IgD-negative memory B cell (primary cell): ENCODE data around the gene NAA15. TPM values are rescaled to one million over a fixed set of nuclear protein-coding genes. Genes with fewer than 3 reads are reported as not detected.
"Not testable (repeated sequence)": the region's sequence is repeated elsewhere in the genome, so short reads cannot be mapped to it uniquely, and the experiment has no call there.

Experiments used
- H3K27ac Mint-ChIP-seq, 3 donors: one replicate each; pipeline ENCODE4 v1.8.0; 2020 to 2022; ENCODE audit warnings: mild to moderate bottlenecking in 3 of 3, mixed read lengths in 3 of 3, moderate library complexity in 1 of 3
- H3K27me3 Mint-ChIP-seq: one replicate; pipeline ENCODE4 v1.8.0; 2021; ENCODE audit warnings: mixed read lengths
- H3K36me3 Mint-ChIP-seq: one replicate; pipeline ENCODE4 v1.8.0; 2020; ENCODE audit warnings: mild to moderate bottlenecking, mixed read lengths
- H3K4me1 Mint-ChIP-seq, 3 donors: one replicate each; pipeline ENCODE4 v1.8.0; 2020 to 2022; ENCODE audit warnings: mixed read lengths in 3 of 3, mild to moderate bottlenecking in 1 of 3
- H3K4me3 Mint-ChIP-seq, 4 donors: one replicate each; pipeline ENCODE4 v1.8.0; 2020 to 2022; ENCODE audit warnings: mild to moderate bottlenecking in 4 of 4, mixed read lengths in 4 of 4, moderate library complexity in 3 of 4
- H3K9me3 Mint-ChIP-seq, 3 donors: one replicate each; pipeline ENCODE4 v1.8.0; 2020 to 2021; ENCODE audit warnings: mixed read lengths in 3 of 3, mild to moderate bottlenecking in 1 of 3
- polyA plus RNA-seq: library from polyadenylated mRNA; unstranded; fragments of 300-500 nt; fragmentation: Illumina TruSeq; gene quantifications from one replicate; pipeline ENCODE4 v1.2.3, GENCODE V29; 2021

NAA15 gene
- polyA plus RNA-seq, 1 donor from 2014 or later = 38.9 TPM

DNA sequence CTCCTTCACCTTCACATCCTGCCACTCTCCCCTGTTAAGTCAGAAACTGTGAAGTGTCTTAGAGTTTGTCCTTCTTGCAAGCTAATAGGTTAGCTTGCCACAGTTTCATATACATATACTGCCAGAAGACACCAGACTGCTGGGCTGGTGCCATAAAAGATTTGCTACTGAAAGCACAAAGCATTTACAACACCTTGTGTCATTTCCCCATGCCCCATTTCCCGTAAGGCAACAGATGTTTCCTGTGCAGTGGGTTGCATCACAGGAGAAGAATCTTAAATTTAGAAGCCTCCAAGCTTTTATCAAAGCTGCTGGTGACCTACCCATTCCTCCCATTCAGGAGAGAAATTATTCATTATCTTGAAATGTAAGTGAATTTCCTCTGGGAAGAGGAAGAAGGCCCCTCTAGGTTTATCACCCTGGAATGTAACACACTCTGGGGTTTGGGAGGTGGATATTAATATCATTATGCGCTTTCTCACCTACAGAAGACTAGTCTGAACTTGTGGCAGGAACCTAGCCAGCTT, 118.1 kb downstream of the NAA15 start:
- Mint-ChIP-seq H3K27ac (peak overlapping the region in 2 of 3 donors; percentile 65 to 90), H3K4me1 (peaks cover 10 to 15% (median 13%) of the 10 kb centered on the region in 3 donors), H3K4me3 (peak overlapping the region in 1 of 4 donors; percentile 69), H3K27me3 (no peaks in the 10 kb centered on the region), H3K9me3 (peaks cover 0 to 19% (median 2%) of the 10 kb centered on the region in 3 donors), H3K36me3 (peaks cover 10% of the 10 kb centered on the region)

DNA sequence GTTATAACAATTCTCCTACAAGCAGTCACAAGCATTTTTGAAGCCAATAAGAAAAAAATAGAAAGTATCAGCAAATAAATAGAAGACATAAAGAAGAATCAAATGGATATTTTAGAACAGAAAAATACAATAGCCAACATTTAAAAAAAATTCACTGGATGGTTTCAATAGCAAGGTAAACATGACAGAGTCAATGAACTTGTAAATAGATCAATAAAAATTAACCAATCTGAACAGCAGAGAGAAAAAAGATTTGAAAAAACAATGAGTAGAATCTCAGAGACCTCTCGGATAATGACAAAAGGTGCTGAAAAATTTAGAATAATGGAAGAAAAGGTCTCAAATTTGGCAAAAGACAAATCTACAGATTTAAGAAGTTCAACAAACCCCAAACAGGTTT, 119.3 kb downstream of the NAA15 start:
- Mint-ChIP-seq H3K36me3 (peaks cover 10% of the 10 kb centered on the region), H3K4me3 (no peak overlapping the region), H3K4me1 (peaks cover 10 to 11% (median 10%) of the 10 kb centered on the region in 3 donors), H3K27me3 (no peaks in the 10 kb centered on the region), H3K27ac (peak overlapping the region in 1 of 3 donors; percentile 24), H3K9me3 (peaks cover 0 to 23% (median 2%) of the 10 kb centered on the region in 3 donors)

DNA sequence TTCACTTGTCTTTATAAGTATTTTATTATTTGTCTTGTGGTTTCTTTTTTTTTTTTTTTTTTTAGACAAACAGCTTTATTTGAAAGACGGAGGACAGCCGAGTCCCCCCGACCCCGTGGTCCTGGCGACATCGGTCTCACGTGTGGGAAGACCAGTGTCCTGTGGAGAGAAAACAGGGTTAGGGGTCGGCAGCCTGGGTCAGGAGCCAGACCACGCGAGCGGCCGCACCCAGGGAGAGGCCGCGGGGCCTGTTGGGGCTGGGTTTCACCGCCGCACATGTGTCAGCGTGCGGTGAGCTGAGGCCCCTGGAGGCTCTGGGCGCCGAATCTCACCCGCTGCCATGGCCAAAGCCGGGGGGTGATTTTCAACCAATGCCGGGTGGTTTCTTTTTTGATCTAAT, 134.8 kb downstream of the NAA15 start:
- Mint-ChIP-seq H3K36me3 (peaks cover 22% of the 10 kb centered on the region), H3K4me1 (peaks cover 5 to 8% (median 7%) of the 10 kb centered on the region in 3 donors), H3K27ac (no peak overlapping the region)

DNA sequence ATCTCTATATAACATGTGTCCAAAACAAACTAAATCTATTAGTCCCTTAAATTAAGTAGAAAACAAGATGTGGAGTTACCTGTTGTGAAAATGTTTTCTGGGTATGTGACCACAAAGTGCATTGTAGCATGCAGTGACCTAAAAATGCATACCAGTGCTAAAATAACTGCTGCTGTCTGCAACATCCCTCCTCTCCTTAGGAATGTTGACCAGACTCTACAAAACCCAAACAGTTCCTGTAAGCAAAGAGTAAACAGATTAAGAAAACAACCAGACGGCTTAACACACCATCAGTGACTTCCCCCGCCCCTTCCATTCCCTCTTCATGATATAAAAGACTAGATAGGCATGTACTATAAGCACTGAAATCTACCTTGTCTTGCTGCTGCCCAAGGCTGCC, 136.8 kb downstream of the NAA15 start:
- Mint-ChIP-seq H3K9me3 (peaks cover 6 to 20% (median 19%) of the 10 kb centered on the region in 3 donors), H3K4me3 (no peak overlapping the region), H3K27ac (no peak overlapping the region)

More for the DNA sequence above, 134.8 kb downstream of the NAA15 start:
- H3K9me3 Mint-ChIP-seq = peaks cover 6 to 20% (median 19%) of the 10 kb centered on the region in 3 donors
- H3K27me3 Mint-ChIP-seq = no peaks in the 10 kb centered on the region
- H3K4me3 Mint-ChIP-seq = no peak overlapping the region

DNA sequence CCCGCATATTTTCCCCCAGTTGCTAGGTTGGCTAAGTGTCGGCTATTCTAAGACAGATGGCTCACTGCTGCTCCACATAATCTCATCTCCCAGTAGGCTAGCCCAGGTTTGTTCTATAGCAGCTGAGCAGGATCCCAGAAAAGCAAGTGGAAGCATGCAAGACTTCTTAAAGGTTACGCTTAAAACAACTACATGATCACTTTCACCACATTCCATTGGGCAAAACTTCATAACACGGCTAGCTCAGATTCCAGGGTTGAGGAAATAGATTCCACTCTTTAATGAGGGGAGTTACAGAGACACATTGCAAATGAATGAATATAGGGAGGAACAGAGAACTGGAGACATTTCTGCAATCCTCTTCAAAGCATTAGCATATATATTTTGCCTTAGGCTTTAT, 139.7 kb downstream of the NAA15 start:
- Mint-ChIP-seq H3K27me3 (no peaks in the 10 kb centered on the region), H3K27ac (peak overlapping the region in 1 of 3 donors; percentile 81), H3K4me3 (peak overlapping the region in 1 of 4 donors; percentile 12), H3K9me3 (peaks cover 6 to 20% (median 19%) of the 10 kb centered on the region in 3 donors), H3K36me3 (peaks cover 23% of the 10 kb centered on the region), H3K4me1 (peaks cover 0 to 8% (median 0%) of the 10 kb centered on the region in 3 donors)

More for the DNA sequence above, 136.8 kb downstream of the NAA15 start:
- no peaks in the 10 kb centered on the region for H3K27me3 Mint-ChIP-seq
- H3K36me3 Mint-ChIP-seq = peaks cover 18% of the 10 kb centered on the region
- H3K4me1 Mint-ChIP-seq = peaks cover 5 to 8% (median 7%) of the 10 kb centered on the region in 3 donors

DNA sequence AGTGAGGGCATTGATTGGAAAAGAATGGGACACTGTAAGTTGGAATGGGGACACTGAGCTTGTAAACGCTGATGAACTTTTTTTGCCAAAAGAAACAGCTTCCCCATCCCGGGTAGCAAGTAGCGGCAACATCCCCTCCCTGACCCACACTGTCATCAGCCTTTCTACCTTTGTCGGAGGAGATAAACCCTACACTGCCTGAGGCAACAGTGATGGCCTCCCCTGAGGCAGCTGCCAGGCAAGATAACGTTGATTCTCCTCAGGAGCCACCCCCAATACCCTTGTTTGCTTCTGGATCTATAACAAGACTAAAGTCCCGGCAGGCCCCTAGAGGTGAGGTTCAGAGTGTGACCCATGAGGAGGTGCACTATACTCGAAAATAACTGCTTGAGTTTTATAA, 142.4 kb downstream of the NAA15 start:
- H3K4me1 Mint-ChIP-seq = peaks cover 0 to 7% (median 0%) of the 10 kb centered on the region in 3 donors

DNA sequence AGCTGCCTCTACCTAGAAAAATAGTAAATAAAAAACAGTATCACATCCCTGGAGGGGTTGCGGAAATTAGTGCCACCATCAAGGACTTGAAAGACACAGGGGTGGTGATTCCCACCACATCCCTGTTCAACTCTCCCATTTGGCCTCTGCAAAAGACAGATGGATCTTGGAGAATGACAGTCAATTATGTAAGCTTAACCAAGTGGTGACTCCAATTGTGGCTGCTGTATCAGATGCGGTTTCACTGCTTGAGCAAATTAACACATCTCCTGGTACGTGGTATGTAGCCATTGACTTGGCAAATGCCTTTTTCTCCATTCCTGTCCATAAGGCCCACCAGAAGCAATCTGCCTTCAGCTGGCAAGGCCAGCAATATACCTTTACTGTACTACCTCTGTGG, 143.6 kb downstream of the NAA15 start:
- H3K9me3 Mint-ChIP-seq, H3K4me1 Mint-ChIP-seq, H3K4me3 Mint-ChIP-seq, H3K27me3 Mint-ChIP-seq, H3K27ac Mint-ChIP-seq: not testable (repeated sequence)
- peaks cover 14% of the 10 kb centered on the region for H3K36me3 Mint-ChIP-seq

More for the DNA sequence above, 142.4 kb downstream of the NAA15 start:
- Mint-ChIP-seq H3K36me3 (peaks cover 21% of the 10 kb centered on the region), H3K27ac (peak overlapping the region in 1 of 3 donors; percentile 45), H3K27me3 (no peaks in the 10 kb centered on the region), H3K4me3 (peak overlapping the region in 1 of 4 donors; percentile 37), H3K9me3 (peaks cover 6 to 11% (median 9%) of the 10 kb centered on the region in 3 donors)

DNA sequence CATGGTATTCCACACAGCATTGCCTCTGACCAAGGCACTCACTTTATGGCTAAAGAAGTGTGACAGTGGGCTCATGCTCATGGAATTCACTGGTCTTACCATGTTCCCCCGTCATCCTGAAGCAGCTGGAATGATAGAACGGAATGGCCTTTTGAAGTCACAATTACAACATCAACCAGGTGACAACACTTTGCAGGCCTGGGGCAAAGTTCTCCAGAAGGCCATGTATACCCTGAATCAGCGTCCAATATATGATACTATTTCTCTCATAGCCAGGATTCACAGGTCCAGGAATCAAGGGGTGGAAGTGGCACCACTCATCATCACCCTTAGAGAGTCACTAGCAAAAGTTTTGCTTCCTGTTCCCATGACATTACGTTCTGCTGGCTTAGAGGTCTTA, 145.8 kb downstream of the NAA15 start:
- not testable (repeated sequence) for H3K9me3 Mint-ChIP-seq, H3K4me1 Mint-ChIP-seq, H3K27ac Mint-ChIP-seq, H3K36me3 Mint-ChIP-seq, H3K27me3 Mint-ChIP-seq, H3K4me3 Mint-ChIP-seq

DNA sequence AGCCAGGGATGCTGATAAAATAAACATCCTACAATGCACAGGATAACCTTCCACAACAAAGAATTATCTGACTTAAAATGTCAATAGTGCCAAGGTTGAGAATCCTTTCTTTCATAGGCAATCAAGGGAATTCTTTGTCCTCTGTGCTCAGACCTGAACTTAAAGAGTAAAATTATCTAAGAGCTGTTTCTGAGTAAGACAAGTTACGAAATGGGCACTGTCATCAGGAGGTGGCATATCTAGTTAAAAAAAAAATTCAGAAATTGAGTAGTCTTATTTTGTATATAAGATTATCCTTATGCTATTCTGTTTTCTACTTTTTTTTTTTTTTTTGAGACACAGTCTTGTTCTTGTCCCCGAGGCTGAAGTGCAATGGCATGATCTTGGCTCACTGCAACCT, 149.3 kb downstream of the NAA15 start:
- H3K4me1 Mint-ChIP-seq = peaks cover 21 to 27% (median 23%) of the 10 kb centered on the region in 3 donors
- H3K27ac Mint-ChIP-seq = no peak overlapping the region
- H3K36me3 Mint-ChIP-seq = peaks cover 4% of the 10 kb centered on the region
- H3K27me3 Mint-ChIP-seq = no peaks in the 10 kb centered on the region
- H3K4me3 Mint-ChIP-seq = no peak overlapping the region
- H3K9me3 Mint-ChIP-seq = no peaks in the 10 kb centered on the region

DNA sequence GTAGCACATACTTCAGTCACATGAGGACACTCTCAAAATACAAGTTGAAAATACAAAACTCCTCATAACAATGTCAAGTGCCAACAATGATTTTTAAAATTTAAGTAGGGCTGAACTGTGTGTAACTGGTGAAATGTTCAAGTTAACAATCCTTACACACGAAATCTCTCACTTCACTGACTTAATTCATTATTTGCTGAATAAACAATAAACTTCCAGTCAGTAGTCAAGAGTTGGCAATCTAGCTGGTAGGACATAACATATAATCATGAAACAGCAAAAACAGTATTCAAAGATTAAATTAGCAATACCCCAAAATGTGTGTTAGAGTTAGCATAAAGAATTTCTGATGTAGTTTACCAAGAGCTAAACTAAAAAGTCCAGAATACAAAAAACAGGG, 150.7 kb downstream of the NAA15 start:
- H3K27ac Mint-ChIP-seq = peak overlapping the region in 2 of 3 donors; percentile 59 to 100
- no peaks in the 10 kb centered on the region for H3K27me3 Mint-ChIP-seq
- peaks cover 28 to 41% (median 33%) of the 10 kb centered on the region in 3 donors for H3K4me1 Mint-ChIP-seq
- no peak overlapping the region for H3K4me3 Mint-ChIP-seq
- peaks cover 6% of the 10 kb centered on the region for H3K36me3 Mint-ChIP-seq
- H3K9me3 Mint-ChIP-seq = no peaks in the 10 kb centered on the region

DNA sequence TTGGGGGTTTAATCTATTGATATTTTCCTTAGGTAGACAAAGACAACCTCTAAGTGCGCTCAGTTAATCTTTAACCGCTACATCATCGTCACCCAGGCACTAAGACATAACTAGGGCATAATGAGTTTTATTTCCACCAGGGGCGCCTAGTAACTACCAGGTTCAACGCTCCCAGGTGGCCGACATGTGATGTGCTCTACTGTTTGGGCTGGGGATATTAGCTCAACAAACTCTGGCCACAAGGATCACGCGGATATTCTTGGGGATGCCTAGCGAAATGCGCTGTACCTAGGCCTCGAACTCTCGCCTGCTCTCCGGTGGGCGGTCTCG, 151.7 kb downstream of the NAA15 start:
- Mint-ChIP-seq H3K27ac (peak overlapping the region; percentile 99 to 100 (median 100)), H3K36me3 (peaks cover 4% of the 10 kb centered on the region), H3K4me1 (peaks cover 34 to 41% (median 40%) of the 10 kb centered on the region in 3 donors), H3K9me3 (no peaks in the 10 kb centered on the region), H3K4me3 (peak overlapping the region; percentile 98 to 99 (median 99)), H3K27me3 (no peaks in the 10 kb centered on the region)

DNA sequence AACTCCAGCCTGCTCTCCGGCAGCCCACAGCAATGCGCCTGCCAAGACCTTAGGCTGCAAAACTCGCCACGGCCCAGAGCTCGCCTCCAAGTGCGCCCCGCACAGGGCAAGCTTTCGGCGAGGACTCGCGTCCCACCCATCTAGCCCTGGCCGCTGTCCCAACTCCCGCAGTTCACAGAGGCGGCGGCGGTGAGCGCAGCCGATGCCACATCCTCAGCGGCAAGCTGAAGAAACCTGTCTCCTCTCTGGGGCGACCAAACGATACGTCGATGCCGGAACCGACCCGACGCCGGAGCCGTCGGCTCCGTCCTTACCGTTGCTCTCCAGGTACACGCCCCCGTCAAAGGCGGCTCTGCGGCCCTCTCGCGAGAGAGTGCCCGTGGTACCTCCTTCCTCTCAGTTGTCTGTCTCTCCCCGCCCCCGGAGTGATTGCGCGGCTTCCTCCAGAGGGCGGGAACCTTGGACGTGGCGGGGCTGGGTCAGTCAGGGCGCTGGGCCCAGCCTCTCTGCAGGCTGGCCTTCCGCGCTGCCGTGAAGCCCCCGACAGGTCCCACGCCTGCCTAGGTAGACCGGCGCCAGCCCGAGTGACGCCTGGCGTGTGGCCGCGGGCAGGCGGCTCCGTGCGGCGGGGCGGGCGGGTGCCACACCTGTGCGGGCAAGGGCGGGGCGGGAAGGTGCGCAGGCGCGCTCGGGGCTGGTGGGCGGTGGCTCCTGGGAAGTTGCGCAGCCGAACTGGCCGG, 152.2 kb downstream of the NAA15 start:
- no peaks in the 10 kb centered on the region for H3K9me3 Mint-ChIP-seq
- peaks cover 40 to 45% (median 44%) of the 10 kb centered on the region in 3 donors for H3K4me1 Mint-ChIP-seq
- H3K36me3 Mint-ChIP-seq = peaks cover 5% of the 10 kb centered on the region
- H3K4me3 Mint-ChIP-seq = peak overlapping the region; percentile 98 to 99 (median 99)
- no peaks in the 10 kb centered on the region for H3K27me3 Mint-ChIP-seq
- peak overlapping the region; percentile 99 to 100 (median 100) for H3K27ac Mint-ChIP-seq

DNA sequence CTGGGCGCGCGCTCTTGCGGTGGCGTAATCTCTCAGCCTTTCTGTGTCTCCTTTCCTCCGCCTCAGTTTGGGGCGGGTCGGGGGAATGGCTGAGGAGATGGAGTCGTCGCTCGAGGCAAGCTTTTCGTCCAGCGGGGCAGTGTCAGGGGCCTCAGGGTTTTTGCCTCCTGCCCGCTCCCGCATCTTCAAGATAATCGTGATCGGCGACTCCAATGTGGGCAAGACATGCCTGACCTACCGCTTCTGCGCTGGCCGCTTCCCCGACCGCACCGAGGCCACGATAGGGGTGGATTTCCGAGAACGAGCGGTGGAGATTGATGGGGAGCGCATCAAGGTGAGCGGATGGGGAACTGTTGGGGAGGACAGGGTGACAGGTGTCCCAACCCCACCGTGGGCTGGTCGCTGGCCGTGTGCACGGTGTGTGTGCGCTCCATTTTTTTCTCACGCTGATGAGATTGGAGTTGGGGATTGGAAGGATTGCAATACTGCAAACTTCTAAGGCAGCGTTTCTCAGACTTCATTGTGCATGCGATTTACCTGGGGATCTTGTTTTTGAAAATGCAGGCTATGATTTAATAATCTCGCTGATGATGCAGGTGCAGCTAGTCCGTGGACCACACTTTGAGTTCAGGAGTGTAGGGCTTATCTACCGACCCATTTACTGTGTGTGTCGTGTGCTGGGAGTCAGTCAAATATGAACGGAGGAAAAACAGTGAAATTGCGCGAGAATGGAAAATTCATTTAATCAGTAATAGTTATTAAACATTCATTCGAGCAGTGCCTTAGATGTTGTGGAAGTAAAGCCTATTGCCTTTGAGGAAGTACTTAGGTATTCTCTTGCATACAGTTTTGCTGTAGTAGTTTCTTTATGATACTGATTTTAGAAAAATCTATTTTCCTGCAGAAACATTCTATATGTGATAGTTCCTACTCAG, 153.1 kb downstream of the NAA15 start, which contains the start of gene RAB33B:
TSS of gene RAB33B (plus strand) at position 11 of the 935 bp plus-strand sequence. CDS start at position 86, 75 bp downstream.
- Mint-ChIP-seq H3K4me3 (peak within 1 kb of the TSS; percentile 98 to 99 (median 99)), H3K4me1 (peaks cover 47 to 53% (median 48%) of the 10 kb centered on the region in 3 donors), H3K27me3 (no peaks in the 10 kb centered on the region), H3K9me3 (no peaks in the 10 kb centered on the region), H3K27ac (peak within 1 kb of the TSS; percentile 99 to 100 (median 100)), H3K36me3 (peaks cover 4% of the 10 kb centered on the region)

DNA sequence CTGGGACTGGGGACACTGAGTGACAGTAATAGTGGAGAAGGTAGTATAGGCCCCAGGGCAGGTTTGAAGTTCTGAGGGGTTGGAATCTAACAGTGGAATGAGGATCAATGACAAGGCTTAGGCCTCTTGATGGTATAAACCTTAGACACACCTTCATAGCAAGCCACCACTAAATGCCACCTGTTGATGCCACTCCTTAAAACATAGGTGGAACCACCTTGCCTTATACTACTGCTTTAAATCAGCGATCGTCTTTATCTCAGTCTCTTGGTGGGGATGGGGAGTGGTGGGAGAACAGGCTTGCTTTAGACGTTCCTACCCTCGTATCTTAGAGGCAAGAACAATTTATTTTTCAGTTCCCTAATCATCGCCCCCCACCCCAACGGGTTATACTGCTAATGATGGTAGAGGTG, 153.8 kb downstream of the NAA15 start:
- Mint-ChIP-seq H3K4me3 (peak overlapping the region; percentile 96 to 99 (median 98)), H3K4me1 (peaks cover 49 to 53% (median 51%) of the 10 kb centered on the region in 3 donors), H3K36me3 (peaks cover 4% of the 10 kb centered on the region), H3K27ac (peak overlapping the region in 2 of 3 donors; percentile 96 to 100), H3K27me3 (no peaks in the 10 kb centered on the region), H3K9me3 (no peaks in the 10 kb centered on the region)
